CD4-positive, alpha-beta T cell treated with Interleukin-1 beta for 1 hour (primary cell): ENCODE measurements around the gene LARGE1.
A peak's percentile ranks its signal among the peaks of the same experiment; 100 is the strongest.
"Not testable (repeated sequence)": the region's sequence is repeated elsewhere in the genome, so short reads cannot be mapped to it uniquely, and the experiment has no call there.

Source experiments
- DNase-seq, 2 donors: peaks; one replicate each; pipeline ENCODE4 v3.0.0-alpha.2; 2020 to 2022

LARGE1 gene

DNA sequence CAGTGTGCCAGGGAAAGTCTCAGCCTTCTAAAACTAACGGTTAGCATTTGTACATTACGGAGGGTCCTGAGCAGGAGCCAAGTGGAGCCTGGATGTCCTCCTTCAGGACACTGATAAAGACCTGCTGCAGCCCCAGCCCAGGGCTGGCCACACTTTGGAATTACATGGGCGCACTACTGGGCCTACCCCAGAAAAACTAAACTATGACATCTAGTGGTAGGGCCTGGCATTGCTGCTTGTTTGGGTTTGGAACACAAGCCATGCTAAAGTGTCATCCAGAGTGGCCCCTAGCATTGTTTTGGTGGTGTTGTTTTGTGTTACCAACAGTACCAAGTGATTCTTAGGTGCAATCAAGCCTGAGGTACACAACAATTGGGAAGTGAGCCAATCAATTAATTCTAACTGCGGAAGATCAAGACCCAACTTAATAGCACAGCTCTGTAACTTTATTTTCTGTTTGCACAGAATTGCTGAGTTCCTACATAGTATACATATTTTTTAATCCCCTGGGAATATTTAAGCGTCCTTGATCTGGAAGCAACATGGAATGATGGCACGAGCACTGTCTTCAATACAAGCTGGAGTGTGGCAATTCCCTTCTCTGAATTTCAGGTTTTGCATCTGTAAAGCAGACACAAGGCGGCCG is 340.7 kb downstream of the LARGE1 start:
- DNase-seq = peak; percentile 24

DNA sequence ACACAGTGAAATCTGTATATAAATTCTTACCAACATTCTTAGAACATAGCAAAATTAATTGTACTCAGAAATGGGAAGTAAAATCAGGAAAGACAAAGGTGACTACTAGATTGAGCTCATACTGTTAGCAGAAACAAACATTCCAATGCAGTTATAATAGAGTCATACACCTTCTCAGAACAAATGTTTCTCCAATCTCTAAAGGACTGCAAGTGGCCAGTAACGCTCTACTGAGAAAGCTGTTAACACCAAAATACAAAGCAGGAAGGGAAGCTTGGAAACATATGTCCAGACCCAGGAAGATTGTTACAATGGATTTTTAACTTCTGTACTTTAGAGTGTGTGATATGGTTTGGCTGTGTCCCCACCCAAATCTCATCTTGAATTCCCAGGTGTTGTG is 341.5 kb downstream of the LARGE1 start:
- DNase-seq = no peak

DNA sequence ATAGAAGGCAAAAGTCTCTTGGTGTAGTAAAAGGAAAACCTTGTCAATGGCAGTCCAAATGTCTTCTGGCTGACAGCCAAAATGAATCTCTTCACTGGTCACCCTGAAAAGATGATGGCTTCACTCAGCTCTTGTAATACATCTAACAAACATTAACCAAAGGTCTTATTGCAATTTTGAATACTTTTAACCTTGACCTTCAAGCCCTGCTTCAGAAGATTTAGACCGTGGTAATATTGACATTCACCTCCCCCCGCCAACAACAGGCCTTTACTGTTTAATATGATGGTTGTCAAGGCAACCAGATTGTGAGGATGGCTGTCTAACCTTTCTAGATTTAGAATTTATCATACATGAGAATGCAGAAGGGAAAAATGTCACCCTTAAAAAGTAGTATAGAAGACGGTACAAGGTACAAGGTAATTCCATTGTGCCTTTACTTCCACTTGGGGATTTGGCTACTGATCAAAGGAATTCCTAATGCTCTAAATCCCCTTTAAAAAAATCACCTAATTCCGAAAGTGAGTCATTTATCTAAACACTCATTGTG is 342.3 kb downstream of the LARGE1 start:
- peak in 1 of 2 donors; percentile 5 for DNase-seq

DNA sequence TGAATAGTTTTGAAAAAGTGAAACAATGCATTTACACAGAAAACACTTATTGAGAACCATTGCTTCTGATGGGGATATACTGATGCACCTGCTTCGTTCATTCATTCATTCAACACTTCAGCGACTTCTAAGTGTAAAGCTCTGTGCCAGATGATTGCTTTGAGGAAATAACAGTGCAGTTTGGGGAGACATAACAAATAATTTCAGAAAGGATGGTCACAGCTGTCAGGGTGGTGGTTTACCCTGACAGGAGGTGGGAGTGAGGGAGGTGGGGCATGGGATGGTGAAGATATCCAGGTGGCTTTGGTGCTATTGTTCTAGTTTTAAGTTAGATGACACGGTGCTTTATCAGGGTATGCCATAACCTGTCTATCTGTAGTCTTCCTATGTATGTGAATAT is 344.1 kb downstream of the LARGE1 start:
- no peak for DNase-seq

DNA sequence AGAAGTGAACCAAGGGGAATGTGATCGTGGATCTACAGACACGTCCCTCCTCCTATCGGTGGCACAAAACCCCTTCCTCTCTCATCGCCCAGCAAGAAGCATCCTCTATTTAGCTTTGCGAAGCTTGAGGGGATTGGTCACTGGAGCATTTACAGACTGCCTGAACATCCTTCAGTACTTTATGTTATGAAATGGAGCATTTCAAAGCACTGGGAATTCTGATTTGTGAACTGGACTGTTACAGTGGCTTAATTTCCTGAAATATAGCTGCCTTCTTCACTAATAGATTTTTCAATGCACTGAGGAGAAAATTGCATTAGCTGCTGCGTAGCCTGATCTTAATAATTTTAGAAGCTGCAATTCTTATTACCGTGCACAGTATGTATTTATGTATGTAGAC is 344.5 kb downstream of the LARGE1 start:
- no peak for DNase-seq

DNA sequence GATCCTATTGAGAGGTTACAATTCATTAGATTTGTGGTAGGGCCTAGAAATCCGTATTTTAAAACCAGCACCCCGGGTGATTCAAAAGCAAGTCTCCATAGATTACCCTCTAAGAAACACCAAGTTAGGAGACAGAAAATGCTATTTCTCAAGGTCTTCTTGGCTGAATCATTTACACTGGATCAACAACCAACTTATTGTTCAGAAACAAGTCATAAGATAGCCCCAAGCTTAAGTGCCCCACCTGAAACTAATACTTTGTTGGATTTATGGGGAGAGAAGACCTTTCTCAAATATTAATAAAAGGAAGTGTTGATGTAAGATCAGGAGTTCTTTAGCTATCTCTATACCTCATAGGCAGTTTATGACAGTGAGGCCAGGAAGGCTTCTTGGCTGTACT is 345.2 kb downstream of the LARGE1 start:
- no peak for DNase-seq

DNA sequence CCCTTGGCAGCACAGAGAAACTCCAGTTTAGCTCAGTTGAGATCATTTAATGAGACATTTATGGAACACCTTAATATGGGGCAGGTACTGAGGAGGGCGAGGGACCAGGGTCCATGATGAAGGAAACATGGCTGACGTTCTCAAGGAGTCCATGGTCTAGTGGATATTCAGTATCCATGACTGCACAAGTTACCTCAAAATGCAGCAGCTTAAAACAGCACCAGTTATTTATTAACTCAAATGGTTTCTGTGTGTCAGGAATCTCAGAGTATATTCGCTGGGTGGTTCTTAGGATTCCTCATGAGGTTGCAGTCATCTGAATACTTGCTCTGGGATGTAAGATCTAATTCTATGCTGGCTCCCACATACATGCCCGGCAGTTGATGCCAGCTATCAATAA is 346.8 kb downstream of the LARGE1 start:
- no peak for DNase-seq

DNA sequence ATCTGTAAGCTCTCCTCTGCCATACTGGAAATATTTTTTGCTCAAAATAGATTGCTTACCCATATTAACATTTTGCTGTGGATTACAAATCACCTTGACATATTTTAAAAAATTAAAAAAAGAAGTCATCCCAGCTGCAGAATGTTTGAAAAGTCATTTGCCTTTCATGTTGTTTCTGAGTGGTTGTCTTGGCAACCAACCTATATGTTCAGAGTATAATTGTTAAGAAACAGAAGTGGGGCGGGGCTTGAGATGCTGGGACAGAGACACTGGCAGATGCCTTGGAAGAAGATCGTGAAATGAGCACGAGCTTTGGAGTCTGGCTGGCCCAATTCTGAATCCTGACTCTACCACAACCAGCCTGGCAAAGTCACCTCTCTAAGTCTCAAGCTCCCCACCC is 348.2 kb downstream of the LARGE1 start:
- DNase-seq = no peak

DNA sequence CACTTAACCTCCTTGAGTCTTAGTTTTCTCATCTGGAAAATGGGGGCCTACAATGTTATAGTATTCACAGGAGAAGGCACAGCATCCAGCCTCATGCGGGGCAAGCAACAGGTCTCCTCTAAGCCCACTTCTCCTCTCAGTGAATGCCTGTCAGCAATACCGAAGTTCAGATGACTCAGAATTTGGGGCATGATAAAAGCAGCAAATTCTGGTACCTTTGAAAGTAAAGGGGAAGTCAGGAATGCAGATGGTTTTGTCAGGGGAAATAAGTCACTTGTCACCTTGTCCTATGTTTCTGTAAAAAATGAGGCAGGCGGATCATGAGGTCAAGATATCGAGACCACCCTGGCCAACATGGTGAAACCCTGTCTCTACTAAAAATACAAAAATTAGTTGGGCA is 350.2 kb downstream of the LARGE1 start:
- DNase-seq = no peak

DNA sequence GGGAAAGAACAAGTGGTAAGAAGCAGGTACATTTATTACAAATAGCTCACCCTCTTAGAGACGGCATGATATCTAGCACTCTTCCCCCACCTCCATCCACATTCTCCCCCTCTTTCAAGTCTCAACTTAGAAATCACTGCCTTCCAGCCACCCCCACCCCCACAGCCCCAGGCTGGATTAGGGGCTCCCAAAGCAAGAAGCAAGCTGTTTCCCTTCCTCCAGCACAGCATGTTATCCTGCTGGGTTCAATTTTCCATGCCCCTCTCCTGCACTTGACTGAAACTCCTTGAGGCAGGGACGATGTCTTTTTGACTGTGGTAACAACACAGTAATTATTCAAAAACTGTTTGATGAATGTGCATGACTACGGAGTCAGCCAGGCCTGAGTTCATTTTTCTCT is 350.7 kb downstream of the LARGE1 start:
- no peak for DNase-seq

DNA sequence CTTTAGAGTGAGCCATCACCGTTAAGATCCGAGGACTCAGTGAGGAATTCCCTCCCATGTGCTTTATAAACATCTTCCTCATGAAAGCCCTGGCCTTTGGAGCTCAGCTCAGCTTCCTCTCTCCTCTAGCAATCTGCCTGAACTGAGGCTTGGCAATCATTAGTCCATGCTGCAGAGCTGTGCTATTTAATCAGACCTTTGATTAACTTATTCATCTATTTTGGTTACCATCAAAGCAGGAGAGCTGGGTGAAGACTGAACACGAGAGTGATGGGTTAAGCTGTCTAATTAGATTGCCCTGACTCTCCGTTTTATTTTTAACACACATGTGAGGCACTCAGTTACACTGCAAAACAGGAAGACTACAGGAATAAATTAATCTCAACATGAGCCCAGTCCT is 351.3 kb downstream of the LARGE1 start:
- no peak for DNase-seq

DNA sequence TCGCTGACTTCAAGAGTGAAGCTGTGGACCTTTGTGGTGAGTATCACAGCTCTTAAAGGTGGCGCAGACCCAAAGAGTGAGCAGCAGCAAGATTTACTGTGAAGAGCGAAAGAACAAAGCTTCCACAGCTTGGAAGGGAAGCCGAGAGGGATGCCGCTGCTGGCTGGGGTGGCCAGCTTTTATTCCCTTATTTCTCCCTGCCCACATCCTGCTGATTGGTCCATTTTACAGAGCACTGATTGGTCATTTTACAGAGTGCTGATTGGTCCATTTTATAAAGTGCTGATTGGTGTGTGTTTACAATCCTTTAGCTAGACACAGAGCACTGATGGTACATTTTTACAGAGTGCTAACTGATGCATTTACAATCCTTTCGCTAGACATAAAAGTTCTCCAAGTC is 353.8 kb downstream of the LARGE1 start:
- DNase-seq = not testable (repeated sequence)

DNA sequence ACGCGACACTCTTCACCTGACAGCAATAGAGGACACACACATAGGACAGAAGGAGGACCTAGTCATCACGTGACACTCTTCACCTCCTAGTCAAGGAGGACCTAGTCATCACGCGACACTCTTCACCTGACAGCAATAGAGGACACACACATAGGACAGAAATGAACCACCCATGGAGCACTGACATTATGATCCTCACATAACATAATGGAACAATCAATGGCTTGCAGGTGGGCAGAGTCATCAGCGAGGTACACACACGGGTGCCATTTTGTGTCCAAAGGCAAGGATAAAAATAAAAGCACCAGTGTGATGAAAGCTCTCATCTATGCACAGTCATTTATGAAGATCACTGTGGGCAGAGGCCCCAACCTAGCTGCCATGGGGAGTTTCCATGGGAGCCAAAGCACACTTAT is 354.7 kb downstream of the LARGE1 start:
- no peak for DNase-seq

DNA sequence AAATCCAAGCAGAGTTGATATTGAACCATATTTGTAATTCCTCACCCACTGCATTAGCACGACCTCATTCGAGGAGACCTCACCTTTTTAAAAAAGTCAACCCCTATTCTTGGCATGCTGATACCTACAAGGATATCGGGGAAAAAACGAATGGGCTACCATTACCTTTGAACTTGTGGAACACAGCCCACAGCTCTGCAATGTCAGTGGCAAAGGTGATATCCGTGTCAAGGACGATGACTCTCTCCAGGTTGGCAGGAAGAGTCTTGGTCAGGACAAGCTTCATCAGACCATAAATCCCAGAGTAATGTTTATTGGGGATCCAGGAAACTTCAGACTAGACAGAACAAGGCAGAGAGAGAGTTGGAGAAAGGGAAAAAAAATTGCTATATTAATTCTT is 355.6 kb downstream of the LARGE1 start:
- no peak for DNase-seq

DNA sequence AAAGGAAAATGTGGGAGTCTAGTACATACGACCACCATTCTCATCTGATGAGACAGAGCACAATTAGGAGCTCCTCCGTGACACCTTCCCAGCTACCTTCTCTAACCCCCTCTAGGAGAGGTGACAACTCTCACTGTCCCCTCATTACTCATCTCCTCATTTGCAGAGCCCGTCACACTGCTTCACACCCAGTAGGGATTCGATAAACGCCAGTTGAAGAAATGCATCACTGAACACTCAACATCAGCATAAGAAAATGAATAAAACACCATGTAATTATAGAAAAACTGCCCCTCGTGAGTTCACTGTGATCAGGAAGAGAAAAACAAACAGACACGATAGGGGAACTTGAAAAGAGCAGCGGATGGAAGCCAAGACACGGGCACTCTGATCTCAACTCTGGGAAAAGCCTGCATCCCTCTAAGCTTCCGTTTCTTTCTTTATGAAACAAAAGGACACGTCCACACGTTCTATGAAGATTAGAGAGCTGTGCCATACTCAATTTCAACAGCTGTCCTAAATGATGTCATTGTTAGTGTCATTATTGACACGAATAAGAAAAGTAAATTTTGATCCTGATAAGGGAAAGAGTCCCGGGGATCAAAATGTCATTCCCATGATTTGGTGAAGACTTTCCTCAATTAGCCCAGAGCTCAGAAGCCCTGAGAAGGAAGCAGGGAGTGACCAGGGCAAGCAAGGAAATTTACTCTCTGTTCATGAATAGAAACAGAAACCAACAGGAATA is 356.9 kb downstream of the LARGE1 start:
- no peak for DNase-seq

DNA sequence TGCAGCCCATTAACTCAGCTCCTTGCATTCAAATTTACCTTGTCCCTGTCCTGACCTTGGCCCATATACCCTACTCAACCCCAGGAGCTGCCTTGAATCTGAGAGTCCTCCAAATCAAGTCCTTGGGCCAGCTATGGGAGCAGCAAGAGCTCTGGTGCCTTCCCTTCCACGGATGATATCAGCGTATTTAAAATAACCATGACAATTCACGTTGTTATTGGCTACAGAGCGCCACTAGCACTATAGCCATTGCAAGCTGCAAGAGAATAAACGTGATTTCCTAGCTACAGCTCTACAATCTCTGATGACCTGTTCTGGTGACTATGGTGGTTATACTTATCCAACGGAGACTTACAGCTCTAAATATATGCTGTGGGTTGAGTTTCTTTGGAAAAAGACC is 357.8 kb downstream of the LARGE1 start:
- no peak for DNase-seq

DNA sequence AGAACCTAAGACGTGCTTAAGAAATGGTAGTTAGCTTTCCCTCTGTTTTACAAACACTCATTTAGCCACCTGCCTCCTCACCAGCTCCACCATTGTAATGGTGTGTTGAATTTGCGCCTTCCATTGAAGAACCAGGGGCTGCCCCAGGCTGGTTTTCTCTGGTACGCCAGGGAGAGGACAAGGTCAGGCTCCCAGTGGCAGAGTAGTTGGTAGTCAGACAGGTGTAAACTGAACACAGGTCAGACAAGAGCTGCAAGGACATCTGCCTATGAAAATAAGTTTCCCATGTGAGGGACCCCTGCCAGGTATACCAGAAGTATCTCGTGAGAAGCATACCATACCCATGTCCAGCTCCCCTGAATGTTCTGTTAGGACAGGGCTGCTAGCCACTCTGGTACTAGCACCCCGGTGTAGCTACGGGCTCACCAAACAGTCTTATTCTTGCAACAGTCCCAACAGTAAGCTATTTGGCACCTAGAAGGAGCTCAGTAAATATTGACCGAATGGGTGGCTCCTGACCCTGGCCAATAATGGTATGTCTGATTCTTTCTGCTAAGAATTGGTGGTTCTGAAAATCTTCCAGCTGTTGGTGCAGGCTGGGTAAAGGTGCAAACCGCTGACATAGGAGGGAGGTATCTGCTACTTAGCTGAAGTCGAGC is 359.0 kb downstream of the LARGE1 start:
- DNase-seq = no peak

DNA sequence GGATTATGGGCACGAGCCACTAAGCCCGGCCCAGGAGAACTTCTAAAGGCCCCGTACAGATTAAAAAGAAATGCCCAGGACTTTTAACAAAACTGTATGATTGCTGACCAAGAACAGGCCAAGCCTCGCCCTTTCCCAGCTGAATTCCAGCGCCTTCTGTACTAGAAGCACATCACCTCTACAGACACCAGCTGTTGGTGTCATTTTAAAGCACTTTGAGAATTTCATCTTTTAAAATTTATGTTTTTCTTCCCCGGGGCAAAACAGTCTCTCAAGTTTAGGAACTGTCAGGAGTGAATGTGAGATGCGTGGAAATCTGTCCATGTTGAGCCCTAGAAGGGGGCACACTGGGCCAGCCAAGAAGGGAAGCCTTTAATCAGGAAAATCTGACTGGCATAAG is 362.4 kb downstream of the LARGE1 start:
- DNase-seq = no peak

DNA sequence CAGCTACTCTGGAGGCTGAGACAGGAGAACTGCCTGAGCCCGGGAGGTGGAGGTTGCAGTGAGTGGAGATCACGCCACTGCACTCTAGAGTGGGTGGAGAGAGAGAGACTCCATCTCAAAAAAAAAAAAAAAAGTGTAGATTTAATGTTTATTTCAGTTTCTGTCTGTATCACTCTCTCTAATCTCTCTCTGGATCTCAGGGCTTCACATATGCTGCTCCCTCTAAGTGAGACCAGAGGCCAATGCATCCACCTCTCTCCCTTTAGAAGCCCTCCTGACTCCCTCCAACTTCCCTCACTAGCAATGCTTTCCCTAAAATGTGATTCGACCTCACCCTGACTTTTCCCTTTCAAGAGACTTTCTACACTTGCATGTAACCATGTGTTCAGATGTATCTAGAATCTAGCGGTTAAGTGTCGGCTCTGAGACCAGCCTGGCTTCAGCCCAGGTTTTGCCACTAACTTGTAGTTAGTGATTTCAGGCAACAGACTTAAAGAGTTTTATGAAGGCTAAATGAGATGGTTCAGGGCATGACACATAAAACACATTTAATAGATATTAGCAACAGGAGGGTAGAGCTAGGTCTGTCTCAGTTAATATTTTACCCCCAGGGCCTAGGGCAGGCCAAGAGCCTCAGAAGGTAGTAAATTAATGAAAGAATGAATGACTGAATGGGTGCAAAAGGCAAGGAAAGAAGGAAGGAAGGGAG is 364.3 kb downstream of the LARGE1 start:
- DNase-seq = no peak

DNA sequence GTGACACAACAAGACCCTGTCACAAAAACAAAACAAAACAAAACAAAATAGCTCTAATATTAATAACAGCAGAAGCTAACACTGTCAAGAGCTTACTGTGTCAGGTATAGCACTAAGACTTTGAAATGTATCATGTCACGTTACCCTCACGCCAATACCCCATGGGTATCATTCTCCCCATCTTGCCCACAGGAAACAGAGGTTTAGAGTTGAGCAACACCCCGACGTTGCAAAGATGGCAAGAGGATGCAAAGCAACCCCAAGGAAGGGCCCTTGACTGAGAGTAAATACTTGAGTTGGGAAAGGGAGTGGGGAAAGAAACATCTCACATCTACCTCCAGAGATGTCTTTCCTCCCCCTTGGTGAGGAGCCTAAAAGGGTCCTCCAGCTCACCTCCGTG is 366.8 kb downstream of the LARGE1 start:
- no peak for DNase-seq

DNA sequence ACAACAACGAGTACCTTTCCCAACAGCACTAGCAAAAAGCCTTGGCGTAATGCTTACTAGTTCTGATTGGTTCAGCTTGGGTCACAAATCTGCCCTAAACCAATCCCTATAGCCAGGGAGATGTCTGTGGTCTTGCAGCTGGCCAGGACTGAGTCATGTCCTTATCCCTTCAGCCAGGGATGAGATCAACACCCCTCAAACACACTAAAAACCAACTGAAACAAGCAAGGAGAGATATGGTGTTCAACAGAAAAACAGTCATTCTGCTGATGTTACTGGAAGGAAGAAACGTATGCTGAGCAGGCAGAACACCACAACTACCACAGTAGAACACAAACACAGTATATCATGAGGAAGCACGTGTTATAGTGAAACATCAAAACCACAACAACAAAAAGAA is 375.6 kb downstream of the LARGE1 start:
- DNase-seq = no peak

DNA sequence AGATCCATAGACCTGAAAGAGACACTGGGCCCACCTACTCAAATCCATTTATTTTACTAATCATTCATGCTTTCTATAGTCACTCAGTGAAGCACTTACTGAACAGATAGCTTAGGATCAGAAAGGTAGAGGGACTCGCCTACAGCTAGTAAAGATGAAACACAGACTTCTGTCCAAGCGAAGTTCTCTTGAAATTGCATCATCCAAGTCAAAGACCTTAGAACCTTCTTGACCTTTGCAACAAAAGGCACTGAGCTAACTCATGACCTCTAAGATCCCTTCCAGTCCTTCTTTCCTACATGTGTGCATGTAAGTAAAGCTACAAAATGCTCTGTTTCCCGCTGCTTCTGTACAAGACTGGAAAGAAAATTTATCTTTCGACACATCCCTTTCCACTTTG is 377.6 kb downstream of the LARGE1 start:
- no peak for DNase-seq

DNA sequence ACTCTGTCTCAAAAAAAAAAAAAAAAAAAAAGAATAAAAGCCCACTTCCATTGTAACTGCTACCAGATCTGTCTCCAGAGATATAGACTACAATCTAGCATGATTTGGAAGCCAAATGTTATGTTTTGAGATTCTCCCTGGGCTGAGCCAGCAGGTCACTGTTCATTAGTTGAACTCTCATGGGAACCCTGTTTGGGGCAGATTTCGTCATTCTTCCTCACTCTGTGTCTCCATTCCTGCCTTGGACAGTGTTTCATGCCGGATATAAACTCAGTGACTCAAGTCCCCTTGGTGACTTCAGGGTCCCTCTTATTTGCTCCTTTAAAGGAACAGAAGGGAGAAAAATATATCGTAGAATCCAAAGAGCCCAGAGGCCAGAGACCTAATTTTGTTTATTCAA is 378.1 kb downstream of the LARGE1 start:
- no peak for DNase-seq
